ENCODE results near the gene GNG13.
"Not testable (repeated sequence)": the region's sequence is repeated elsewhere in the genome, so short reads cannot be mapped to it uniquely, and the experiment has no call there.

GNG13 gene

DNA sequence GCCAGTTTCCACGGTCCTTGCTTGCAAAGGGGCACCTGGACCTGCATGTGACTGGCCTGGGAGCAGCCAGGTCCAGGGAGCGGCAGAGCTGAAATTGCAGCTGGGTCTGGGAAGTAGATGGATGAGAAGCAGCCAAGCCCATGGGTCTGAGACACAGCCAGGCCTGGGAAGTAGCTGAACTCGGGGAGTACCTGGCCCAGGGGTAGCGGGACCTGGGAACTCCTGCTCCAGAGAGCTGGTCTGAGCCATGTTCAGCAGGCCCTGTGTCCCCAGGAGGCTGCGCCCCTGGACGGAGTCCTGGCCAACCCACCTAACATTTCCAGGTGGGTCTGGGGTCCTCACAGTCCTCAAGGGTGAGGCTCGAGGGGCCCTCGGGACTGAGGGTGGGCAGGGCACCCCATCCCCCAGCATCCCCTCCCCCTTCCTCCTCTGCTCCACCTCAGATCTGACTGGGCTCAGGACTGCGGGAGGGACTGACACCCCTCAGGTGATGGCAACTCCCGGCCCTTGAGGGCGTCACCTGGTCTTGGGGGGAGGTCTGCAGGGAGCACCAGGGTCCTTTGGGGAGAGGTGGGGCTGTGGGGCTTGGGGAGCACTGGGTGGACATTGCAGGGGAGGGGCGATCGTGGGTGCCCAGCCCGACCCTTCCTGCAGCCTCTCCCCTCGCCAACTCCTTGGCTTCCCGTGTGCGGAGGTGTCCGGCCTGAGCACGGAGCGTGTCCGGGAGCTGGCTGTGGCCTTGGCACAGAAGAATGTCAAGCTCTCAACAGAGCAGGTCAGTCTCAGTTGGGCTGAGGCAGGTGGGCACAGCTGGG lies 37.0 kb downstream of the GNG13 start:
- no peak for DNase-seq (ENCODE audit: low read depth in 1 of 2, low spot score in 1 of 2)

DNA sequence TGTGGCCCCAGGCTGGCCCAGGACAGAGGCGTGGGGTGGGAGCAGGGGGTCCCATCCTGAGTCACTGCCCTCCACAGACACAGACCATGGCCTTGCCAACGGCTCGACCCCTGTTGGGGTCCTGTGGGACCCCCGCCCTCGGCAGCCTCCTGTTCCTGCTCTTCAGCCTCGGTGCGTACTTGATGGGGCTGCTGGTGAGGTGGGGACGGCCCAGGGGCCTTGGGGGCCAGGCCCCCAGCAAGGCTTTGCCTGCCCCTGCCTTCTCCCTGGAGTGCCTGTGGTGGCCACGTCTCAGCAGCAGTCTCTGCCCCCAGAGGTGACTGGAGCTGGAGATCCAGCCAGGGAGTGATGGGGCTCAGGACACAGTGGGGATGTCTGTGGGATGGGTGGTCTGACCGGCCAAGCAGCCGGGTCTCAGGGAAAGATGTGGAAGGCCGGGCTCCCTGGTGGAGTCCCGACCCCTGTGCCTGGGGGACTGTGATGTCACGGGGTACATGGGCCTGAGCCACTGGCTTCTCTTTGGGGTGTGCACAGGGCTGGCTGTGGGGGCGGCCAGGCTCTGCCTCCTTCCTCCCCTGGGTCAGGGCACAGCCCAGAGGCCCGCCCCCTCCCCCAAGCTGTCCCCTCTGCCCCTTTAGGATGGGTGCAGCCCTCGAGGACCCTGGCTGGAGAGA lies 37.8 kb downstream of the GNG13 start:
- no peak for DNase-seq (ENCODE audit: low read depth in 1 of 2, low spot score in 1 of 2)

DNA sequence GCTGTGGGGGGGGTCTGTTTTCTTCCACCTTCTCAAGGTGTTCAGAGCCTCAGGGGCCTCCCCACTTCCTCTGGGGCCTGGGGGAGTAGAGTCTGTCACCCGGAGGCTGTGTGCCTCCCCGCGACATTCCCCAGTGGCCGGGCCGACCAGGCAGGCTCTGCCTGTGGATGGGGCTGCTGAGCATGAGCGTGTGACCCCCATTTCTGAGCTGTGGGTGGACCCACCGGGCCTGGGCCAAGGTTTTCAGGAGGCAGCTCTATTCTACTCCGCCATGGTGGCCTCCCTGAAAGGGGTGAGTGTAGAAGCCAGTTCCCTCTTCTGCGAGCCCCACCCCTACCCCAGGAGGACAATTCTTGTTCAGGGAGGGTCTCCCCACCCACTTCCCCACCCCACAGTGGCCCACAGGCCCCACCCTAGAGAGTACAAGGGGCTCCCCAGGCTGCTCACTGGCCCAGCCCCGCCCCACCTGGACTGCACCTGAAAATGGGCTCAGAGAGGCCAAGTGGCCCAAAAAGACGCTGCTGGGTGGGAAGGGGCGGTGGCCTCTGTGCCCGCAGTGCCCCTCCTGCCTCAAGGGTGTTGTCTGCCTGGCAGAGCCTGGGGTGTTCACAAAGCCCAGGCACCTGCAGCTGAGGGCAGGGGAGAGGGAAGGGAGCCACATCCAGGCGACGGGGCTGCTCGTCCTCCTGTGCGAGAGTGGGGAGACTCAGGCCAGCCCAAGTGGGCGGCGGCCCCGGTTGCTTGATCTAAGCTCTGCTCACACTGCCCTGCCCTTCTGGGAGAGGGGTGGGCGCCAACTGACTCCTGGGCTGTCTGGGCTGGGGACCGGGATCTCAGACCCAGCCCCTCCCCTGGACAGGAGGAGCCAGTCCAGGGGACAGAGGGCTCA lies 38.7 kb downstream of the GNG13 start:
- DNase-seq (ENCODE audit: low read depth in 1 of 2, low spot score in 1 of 2) = no peak

DNA sequence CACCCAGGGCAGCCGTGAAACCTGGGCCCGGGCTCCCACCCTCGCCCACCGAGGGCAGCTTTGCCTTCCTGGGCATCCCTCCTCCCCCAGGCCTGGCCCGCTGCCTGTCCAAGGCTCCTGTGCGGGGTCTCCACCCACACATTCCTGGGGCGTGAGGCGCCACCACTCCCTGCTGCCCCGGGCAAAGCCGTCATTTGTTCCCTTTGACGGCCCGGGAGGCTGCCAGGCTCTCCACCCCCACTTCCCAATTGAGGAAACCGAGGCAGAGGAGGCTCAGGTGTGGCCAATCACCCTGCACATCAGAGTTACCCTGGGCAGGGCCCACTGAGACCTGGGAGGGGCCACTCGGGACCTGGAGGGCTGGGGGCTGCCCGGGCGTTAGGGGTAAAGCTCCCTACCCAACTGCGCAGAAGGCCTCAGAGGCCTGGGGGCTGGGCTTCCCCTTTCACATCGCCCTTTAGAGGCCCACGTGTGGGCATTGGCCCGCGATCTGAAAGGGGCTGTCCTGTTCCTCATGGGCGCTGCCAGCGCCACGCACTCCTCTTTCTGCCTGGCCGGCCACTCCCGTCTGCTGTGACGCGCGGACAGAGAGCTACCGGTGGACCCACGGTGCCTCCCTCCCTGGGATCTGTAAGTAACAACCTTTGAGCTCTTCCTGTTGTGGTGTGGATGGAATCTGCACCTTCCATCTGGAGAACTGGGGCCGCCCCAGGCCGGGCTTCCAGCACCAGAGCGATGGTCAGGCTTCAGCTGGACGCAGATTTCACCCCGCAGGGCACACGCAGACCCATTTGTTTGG lies 39.8 kb downstream of the GNG13 start, which contains the start of gene MSLN:
MSLN (plus strand) TSS at position 190 of the 799 bp plus-strand sequence. CDS start 1,947 bp downstream, outside the sequence.
- no peak for DNase-seq (ENCODE audit: low read depth in 1 of 2, low spot score in 1 of 2)

DNA sequence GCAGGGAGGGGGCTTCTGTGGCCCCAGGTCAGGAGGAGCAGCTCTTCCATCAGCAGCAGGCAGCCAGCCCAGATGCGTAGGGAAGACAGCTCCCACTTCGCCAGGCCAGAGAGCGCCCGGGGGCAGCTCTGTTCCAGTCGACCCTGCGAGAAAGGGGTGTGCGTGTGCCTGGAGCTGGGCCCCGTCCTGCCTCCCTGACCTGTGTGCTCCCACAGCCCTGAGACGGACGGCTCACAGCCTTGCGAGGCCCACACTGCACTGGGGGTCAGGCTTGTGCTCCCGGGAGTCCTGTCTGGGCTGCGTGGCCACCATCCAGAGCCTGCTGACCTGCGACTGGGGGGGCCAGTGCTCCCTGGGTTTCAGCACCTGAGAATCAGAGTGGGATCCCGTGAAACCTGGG lies 40.5 kb downstream of the GNG13 start:
- no peak for DNase-seq (ENCODE audit: low read depth in 1 of 2, low spot score in 1 of 2)

DNA sequence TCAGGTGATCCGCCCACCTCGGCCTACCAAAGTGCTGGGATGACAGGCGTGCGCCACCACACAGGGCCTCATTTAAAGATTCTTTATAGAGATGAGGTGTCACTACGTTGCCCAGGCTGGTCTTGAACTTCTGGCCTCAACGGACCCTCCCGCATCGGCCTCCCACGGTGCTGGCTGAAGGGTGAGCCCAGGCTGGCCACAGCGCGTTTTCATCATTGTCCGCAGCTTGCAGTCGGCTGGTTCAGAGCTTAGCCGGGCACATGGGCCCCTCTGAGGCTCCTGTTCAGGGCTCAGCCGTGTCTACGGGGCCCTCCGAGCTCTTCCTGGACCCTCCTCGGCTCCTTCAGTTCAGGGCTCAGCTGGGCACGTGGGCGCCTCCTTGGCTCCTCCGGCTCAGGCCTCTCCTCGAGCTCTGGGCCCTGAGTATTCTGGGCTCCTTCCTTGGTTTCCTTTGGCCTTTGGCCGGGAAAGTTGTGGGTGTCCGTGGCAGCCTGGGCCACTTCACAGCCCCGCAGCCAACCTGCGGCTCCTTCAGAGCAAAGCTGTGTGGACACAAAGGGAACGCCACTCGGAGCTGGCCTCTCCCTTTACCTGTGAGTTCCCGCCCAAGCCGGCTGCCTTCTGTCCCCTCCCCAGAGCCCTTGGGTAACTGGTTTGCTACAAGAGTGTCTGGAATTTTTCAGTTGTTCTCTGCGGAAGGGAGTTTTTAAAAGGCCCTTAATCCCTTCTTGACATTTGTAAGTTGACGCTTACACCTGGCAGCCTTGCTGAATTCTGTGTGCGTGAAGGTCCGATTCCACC lies 41.2 kb downstream of the GNG13 start:
- no peak for DNase-seq (ENCODE audit: low read depth in 1 of 2, low spot score in 1 of 2)

DNA sequence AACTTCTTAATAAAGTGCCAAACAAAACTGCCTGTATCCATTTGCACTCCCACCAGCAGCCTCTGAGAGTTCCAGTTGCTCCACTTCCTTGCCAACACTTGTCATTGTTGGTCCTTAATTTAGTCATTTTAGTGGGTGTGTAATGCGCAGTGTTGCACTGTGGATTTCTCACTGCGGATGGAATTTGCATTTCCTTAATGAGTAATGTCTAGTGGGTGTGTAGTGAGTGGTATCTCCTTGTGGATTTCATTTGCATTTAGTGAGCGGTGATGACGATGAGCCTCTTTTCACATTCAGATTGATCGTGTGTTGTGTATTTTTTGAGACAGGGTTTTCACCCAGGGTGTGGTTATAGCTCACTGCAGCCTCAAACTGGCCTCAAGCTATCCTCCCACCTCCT lies 44.1 kb downstream of the GNG13 start:
- DNase-seq (ENCODE audit: low read depth in 1 of 2, low spot score in 1 of 2) = no peak

DNA sequence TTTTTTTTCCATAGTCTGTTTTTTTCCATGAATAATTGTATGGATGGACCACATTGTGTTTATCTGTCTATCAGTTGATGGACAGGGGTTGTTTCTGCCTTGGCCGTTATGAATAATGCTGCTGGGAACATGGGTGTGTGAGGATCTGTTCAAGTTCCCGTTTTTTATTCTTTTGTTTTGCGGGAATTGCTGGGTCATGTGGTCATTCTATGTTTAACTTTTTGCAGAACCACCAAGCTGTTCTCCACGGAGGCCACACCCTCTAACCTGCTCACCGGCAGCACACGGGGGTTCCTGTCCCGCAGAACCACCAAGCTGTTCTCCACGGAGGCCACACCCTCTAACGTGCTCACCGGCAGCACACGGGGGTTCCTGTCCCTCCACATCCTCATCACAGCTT lies 45.9 kb downstream of the GNG13 start:
- no peak for DNase-seq (ENCODE audit: low read depth in 1 of 2, low spot score in 1 of 2)

DNA sequence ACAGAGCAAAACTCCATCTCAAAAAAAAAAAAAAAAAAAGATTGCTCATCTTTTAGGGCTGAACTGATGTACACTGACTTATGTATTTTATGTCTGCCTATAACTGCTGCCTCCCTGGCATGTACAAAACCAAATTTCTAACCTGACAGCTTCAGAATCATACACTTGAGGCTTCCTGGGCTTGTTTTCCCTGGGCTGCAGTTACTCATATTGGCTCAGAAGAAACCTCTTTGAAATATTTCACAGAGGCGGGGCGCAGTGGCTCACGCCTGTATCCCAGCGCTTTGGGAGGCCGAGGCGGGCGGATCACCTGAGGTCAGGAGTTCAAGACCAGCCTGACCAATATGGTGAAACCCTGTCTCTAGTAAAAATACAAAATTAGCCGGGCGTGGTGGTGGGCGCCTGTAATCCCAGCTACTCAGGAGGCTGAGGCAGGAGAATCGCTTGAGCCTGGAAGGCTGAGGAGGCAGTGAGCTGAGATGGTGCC lies 46.4 kb downstream of the GNG13 start:
- not testable (repeated sequence) for DNase-seq (ENCODE audit: low read depth in 1 of 2, low spot score in 1 of 2)

DNA sequence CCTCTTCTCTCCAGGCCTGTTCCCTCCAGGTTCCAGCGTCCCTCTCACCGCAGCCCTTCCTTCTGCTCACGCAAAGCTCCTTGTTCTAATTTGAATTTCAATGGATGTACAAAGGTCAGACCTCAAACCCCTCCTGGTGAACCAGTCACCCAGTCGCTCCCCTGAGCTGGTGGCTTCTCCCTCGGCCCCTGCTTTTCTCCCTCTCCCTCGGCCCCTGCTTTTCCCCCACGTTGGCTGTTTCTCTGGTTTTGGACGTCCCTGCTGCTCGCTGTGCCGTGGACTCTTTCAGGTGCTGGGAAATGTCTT lies 48.6 kb downstream of the GNG13 start:
- no peak for DNase-seq (ENCODE audit: low read depth in 1 of 2, low spot score in 1 of 2)

DNA sequence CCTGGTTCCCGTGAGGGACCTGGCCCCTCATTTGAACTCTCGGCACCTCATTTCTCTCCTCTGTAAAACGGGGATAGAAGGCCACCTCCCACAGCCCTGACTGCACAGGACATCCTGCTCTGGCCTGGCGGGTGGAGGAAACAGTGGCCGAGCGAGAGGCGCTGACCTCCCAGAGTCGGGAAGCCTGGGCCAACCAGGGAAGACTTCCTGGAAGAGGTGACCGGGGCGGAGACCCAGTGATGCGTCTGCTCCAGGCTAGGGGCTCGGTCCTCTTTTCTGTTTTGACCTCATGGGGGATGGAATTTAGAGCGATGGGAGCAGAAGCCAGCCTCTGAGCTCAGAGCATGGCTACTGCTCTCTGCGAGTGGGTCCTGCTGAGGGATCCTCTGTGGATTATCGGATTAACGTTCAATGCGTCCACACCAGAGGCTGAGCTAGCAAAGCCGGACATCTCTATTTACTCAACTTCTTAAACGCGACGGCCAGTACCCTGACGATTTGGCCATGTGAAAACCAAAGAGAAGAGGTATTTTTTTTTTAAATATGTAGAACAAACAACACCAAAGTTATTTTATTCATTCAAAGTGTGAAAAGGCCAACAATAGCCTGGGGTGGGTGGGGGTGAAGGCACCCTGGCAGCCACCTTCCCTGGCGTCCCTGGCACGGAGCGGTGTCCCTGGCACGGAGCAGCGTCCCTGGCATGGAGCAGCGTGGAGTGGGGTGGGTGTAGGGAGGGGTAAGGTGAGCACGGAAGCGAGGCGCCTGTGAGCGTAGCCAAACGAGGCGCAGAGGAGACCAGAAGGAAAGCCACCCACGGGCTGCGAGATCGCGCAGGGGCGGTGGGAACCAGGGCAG lies 49.2 kb downstream of the GNG13 start:
- no peak for DNase-seq (ENCODE audit: low read depth in 1 of 2, low spot score in 1 of 2)

DNA sequence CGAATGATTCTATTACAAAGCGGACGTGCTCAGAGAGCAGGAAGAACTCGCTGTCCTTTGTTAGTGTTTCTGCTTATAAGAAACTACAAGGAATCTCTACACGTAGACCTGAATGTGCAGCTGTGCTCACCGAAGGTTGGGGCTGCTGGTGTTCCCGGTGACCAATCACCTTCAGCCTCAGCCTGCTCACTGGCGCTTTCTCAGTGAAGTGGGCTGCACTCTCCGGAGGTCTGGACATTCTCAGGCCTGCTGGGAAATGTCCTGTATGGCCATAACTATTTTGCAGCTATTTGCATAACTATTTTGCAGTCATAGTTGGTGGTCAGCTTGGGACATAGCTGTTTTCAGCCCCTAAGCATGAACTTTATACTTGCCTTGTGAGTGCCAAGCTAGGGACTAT lies 50.0 kb downstream of the GNG13 start:
- no peak for DNase-seq (ENCODE audit: low read depth in 1 of 2, low spot score in 1 of 2)

DNA sequence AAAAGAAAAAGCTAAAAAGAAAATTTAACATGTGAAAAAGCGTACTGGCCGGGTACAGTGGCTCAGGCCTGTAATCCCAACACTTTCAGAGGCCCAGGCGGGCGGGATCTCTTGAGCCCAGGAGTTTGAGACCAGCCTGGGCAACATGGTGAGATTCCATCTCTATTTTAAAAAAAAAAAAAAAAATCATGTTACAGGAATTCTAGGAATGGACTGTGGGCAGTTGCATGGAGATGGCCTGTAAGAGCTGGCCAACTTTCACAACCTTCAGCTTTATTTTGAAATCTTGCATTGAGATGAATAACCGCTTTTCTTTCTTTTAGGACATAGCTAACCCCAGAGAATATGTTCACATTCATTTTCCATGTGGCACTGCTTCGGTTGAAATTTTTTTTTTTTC lies 51.5 kb downstream of the GNG13 start:
- no peak for DNase-seq (ENCODE audit: low read depth in 1 of 2, low spot score in 1 of 2)

Data from activated CD4-positive, alpha-beta T cell treated with anti-CD3 and anti-CD28 coated beads, Interleukin-2, amount 50 U/mL, for 24 hours (primary cell).